Parathyroid adenoma (tissue), 2 donors: Measurements from ENCODE around the gene SERPINB10.
"Not testable (repeated sequence)": the region's sequence is repeated elsewhere in the genome, so short reads cannot be mapped to it uniquely, and the experiment has no call there.

Experiments used
- H2AFZ ChIP-seq: fragments of 300-600 bp; sonication (generic); one replicate; pipeline ENCODE4 v1.7.0; 2017; ENCODE audit warnings: antibody characterized with exemption, mild to moderate bottlenecking
- H3K27ac ChIP-seq: fragments of 300-600 bp; sonication (generic); one replicate; pipeline ENCODE4 v1.7.0; 2017
- H3K27me3 ChIP-seq: fragments of 300-600 bp; sonication (generic); one replicate; pipeline ENCODE4 v1.7.0; 2017; ENCODE audit warnings: low read length; ENCODE audit not compliant: control insufficient read depth, insufficient read depth
- H3K36me3 ChIP-seq: fragments of 300-600 bp; sonication (generic); one replicate; pipeline ENCODE4 v1.7.0; 2017; ENCODE audit warnings: low read length; ENCODE audit not compliant: control insufficient read depth, insufficient read depth
- H3K4me1 ChIP-seq: fragments of 300-600 bp; sonication (generic); one replicate; pipeline ENCODE4 v1.7.0; 2017; ENCODE audit warnings: control low read depth
- H3K4me2 ChIP-seq: fragments of 300-600 bp; sonication (generic); one replicate; pipeline ENCODE4 v1.7.0; 2017; ENCODE audit warnings: low read length
- H3K4me3 ChIP-seq: fragments of 300-600 bp; sonication (generic); one replicate; pipeline ENCODE4 v1.7.0; 2017; ENCODE audit warnings: low read depth, low read length
- H3K79me2 ChIP-seq: fragments of 300-600 bp; sonication (generic); one replicate; pipeline ENCODE4 v1.7.0; 2017; ENCODE audit warnings: control low read depth
- H3K9ac ChIP-seq: fragments of 300-600 bp; sonication (generic); one replicate; pipeline ENCODE4 v1.7.0; 2017; ENCODE audit warnings: mild to moderate bottlenecking
- H3K9me3 ChIP-seq: fragments of 300-600 bp; sonication (generic); one replicate; pipeline ENCODE4 v1.7.0; 2017; ENCODE audit warnings: low read length; ENCODE audit not compliant: control insufficient read depth
- CTCF ChIP-seq: fragments of 300-600 bp; sonication (generic); IDR thresholded peaks from one replicate; pipeline ENCODE4 v1.7.0; 2017; ENCODE audit warnings: antibody characterized with exemption, mild to moderate bottlenecking
- donor health status: primary hyperparathyroidism.

SERPINB10 gene

GRCh38 chr18:63922049-63922448 is 14.3 kb downstream of the SERPINB10 start:
- H3K4me2 ChIP-seq, result no peak overlapping the region

GRCh38 chr18:63924551-63924950 is 16.8 kb downstream of the SERPINB10 start:
- no peaks in the 10 kb centered on the region for H3K79me2 ChIP-seq
- no peak for TF ChIP-seq CTCF
- no peaks in the 10 kb centered on the region for H3K36me3 ChIP-seq

More at GRCh38 chr18:63922049-63922448, 14.3 kb downstream of the SERPINB10 start:
- H3K9me3 ChIP-seq, result no peaks in the 10 kb centered on the region
- H3K4me1 ChIP-seq, result no peaks in the 10 kb centered on the region
- H3K79me2 ChIP-seq, result no peaks in the 10 kb centered on the region
- no peaks in the 10 kb centered on the region for H3K27me3 ChIP-seq
- H3K36me3 ChIP-seq, result no peaks in the 10 kb centered on the region
- no peak overlapping the region for H2AFZ ChIP-seq
- H3K4me3 ChIP-seq, result no peak overlapping the region
- no peak overlapping the region for H3K9ac ChIP-seq
- no peak for TF ChIP-seq CTCF
- H3K27ac ChIP-seq, result no peak overlapping the region

DNA sequence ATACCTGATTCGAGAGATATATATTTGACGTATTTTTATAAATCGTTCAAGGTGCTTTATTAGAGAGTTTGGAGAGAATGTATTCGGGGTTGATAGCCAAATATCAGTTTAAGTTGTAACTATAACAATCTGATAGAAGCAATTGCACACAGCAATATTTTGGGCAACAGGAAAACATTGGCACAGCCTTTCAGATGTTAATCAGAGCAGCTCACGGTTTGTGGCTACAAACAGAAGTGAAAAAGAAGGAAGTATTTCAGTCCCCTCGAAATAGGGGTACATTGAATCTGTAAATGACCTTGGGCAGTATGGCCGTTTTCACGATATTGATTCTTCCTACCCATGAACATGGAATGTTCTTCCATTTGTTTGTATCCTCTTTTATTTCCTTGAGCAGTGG is 20.6 kb downstream of the SERPINB10 start:
- no peak for TF ChIP-seq CTCF
- H3K4me2 ChIP-seq, result no peak overlapping the region

More at GRCh38 chr18:63924551-63924950, 16.8 kb downstream of the SERPINB10 start:
- Histone ChIP-seq H3K27ac (no peak overlapping the region), H3K4me3 (no peak overlapping the region), H2AFZ (no peak overlapping the region), H3K9me3 (no peaks in the 10 kb centered on the region), H3K4me2 (no peak overlapping the region), H3K27me3 (no peaks in the 10 kb centered on the region), H3K9ac (no peak overlapping the region), H3K4me1 (no peaks in the 10 kb centered on the region)

GRCh38 chr18:63929369-63929768 is 21.6 kb downstream of the SERPINB10 start:
- not testable (repeated sequence) for H3K36me3 ChIP-seq, H3K4me2 ChIP-seq, H3K4me1 ChIP-seq, H3K9me3 ChIP-seq, H3K27me3 ChIP-seq, H3K27ac ChIP-seq, H2AFZ ChIP-seq, H3K9ac ChIP-seq, H3K79me2 ChIP-seq, H3K4me3 ChIP-seq

More for the DNA sequence above, 20.6 kb downstream of the SERPINB10 start:
- no peaks in the 10 kb centered on the region for H3K4me1 ChIP-seq
- no peak overlapping the region for H3K9ac ChIP-seq
- H3K4me3 ChIP-seq, result no peak overlapping the region
- H3K36me3 ChIP-seq, result no peaks in the 10 kb centered on the region
- no peak overlapping the region for H3K27ac ChIP-seq
- H3K27me3 ChIP-seq, result no peaks in the 10 kb centered on the region
- H2AFZ ChIP-seq, result no peak overlapping the region
- H3K79me2 ChIP-seq, result no peaks in the 10 kb centered on the region
- H3K9me3 ChIP-seq, result no peaks in the 10 kb centered on the region

DNA sequence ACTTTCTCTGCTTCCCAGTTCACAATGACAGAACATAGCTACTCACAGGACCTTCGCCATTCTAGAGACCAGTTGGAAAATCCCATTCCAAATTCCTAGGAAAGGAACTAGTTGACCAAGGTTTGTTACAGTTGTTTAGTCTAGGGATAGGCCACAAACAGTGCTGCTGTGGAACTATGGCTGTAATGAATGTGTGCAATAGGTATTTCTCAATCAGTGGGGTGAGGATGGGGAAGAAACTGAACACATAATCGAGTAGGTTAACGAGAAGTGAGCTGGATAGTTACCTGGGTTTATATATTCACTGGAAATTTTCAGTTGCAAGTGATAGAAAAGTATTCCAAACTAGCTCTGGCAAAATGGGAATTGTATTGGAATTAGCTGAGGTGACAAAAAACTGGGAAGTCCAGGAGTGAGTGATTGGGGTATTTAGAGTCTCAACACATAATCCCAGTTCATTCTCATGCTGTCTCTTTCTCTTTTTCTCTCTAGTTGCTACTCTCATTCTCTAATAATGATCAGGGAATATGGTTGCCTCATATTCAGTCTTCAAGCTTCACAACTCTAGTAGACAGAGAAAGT is 23.1 kb downstream of the SERPINB10 start:
- Histone ChIP-seq H3K9ac (no peak overlapping the region), H2AFZ (no peak overlapping the region), H3K4me1 (no peaks in the 10 kb centered on the region), H3K27ac (no peak overlapping the region), H3K27me3 (no peaks in the 10 kb centered on the region), H3K4me3 (no peak overlapping the region), H3K4me2 (no peak overlapping the region), H3K79me2 (no peaks in the 10 kb centered on the region), H3K9me3 (no peaks in the 10 kb centered on the region), H3K36me3 (no peaks in the 10 kb centered on the region)
- no peak for TF ChIP-seq CTCF
